PC-3 (cell line): Measurements from ENCODE around the gene HLA-DQA1. TPM values are rescaled to one million over a fixed set of nuclear protein-coding genes. Genes with fewer than 3 reads are reported as not detected.

ENCODE experiments used
- ATAC-seq: fragments of 200-7000 bp; cut with Tn5 transposase; 2 replicates; pipeline ENCODE4 v1.9.1; 2020; ENCODE audit warnings: mild to moderate bottlenecking, moderate library complexity
- BruUV-seq: library from RNA; stranded (reverse); fragments of 400-500 nt; replicated peaks from 2 replicates; lab custom pipeline; 2021; lab: Mats Ljungman, UMichigan
- CTCF ChIA-PET: fragments of 300-600 bp; sonication (Branson Sonifier 250); formaldehyde crosslinking; loops from one replicate; lab custom pipeline; 2022; ENCODE audit warnings: antibody characterized with exemption; lab: Charles Lee
- POLR2A ChIA-PET: fragments of 300-600 bp; sonication (Branson Sonifier 250); formaldehyde crosslinking; loops from one replicate; lab custom pipeline; 2022; ENCODE audit warnings: antibody characterized with exemption; ENCODE audit not compliant: unreplicated experiment; lab: Charles Lee
- DNase-seq: peaks from one replicate; pipeline ENCODE4 v3.0.0-alpha.2; 2015
- H2AFZ ChIP-seq: fragments of 300-600 bp; sonication (generic); 2 replicates; pipeline ENCODE4 v1.6.0; 2016; ENCODE audit warnings: antibody characterized with exemption, low read length
- H3F3A ChIP-seq: fragments of 300-600 bp; sonication (generic); one replicate; pipeline ENCODE4 v1.6.0; 2017; ENCODE audit warnings: antibody characterized with exemption, low read length, control low read depth, mild to moderate bottlenecking; ENCODE audit not compliant: unreplicated experiment
- H3K27ac ChIP-seq: fragments of 300-600 bp; sonication (generic); 2 replicates; pipeline ENCODE4 v1.5.1; 2016; ENCODE audit warnings: mild to moderate bottlenecking, low read length
- H3K27me3 ChIP-seq: fragments of 300-600 bp; sonication (generic); 2 replicates; pipeline ENCODE4 v1.6.1; 2016; ENCODE audit warnings: low read length, mixed read lengths
- H3K36me3 ChIP-seq: fragments of 300-600 bp; sonication (generic); 2 replicates; pipeline ENCODE4 v1.6.1; 2016; ENCODE audit warnings: low read depth, mixed run types, low read length, mixed read lengths
- H3K4me1 ChIP-seq: fragments of 300-600 bp; sonication (generic); 2 replicates; pipeline ENCODE4 v1.5.1; 2016; ENCODE audit warnings: low read length; ENCODE audit not compliant: insufficient read depth
- H3K4me2 ChIP-seq: fragments of 300-600 bp; sonication (generic); 2 replicates; pipeline ENCODE4 v1.6.0; 2016; ENCODE audit warnings: low read length
- H3K4me3 ChIP-seq: fragments of 300-600 bp; sonication (generic); 2 replicates; pipeline ENCODE4 v1.5.1; 2016; ENCODE audit warnings: mild to moderate bottlenecking, low read length, mixed read lengths
- H3K79me2 ChIP-seq: fragments of 300-600 bp; sonication (generic); 2 replicates; pipeline ENCODE4 v1.6.1; 2017; ENCODE audit warnings: low read length, mixed read lengths
- H3K9ac ChIP-seq: fragments of 300-600 bp; sonication (generic); 2 replicates; pipeline ENCODE4 v1.6.0; 2016; ENCODE audit warnings: mild to moderate bottlenecking, low read length
- H3K9me2 ChIP-seq: fragments of 300-600 bp; sonication (generic); replicated peaks from 2 replicates; pipeline ENCODE4 v1.6.1; 2016; ENCODE audit warnings: mixed run types, low read length, mixed read lengths
- H3K9me3 ChIP-seq: fragments of 300-600 bp; sonication (generic); 2 replicates; pipeline ENCODE4 v1.6.1; 2016; ENCODE audit warnings: low read length, mixed read lengths
- H4K20me1 ChIP-seq: fragments of 300-600 bp; sonication (generic); 2 replicates; pipeline ENCODE4 v1.6.1; 2016; ENCODE audit warnings: low read length, mixed read lengths
- EZH2 ChIP-seq: fragments of 300-600 bp; sonication (generic); IDR thresholded peaks from one replicate; pipeline ENCODE4 v1.6.1; 2017; ENCODE audit warnings: antibody characterized with exemption, mild to moderate bottlenecking, low read length; ENCODE audit not compliant: unreplicated experiment
- EZH2phosphoT487 ChIP-seq: fragments of 300-600 bp; sonication (generic); IDR thresholded peaks from 2 replicates; pipeline ENCODE4 v1.6.1; 2018; ENCODE audit warnings: mild to moderate bottlenecking, antibody characterized with exemption, low read length, borderline replicate concordance
- intact Hi-C: fragments of 100-400 bp; cut with micrococcal nuclease; formaldehyde crosslinking; loops from 2 replicates; pipeline ENCODE4 v1.9.0; 2023
- total RNA-seq: library from RNA; depleted of rRNA; stranded (reverse); fragments of >200 nt; gene quantifications from 2 replicates; pipeline ENCODE4 v1.2.3, GENCODE V29; 2014
- TF ChIP-seq, protein P1 (sequence below): fragments of 300-600 bp; sonication (generic); conservative IDR thresholded peaks from 2 replicates; pipeline ENCODE4 v1.5.1; 2017; ENCODE audit warnings: antibody characterized with exemption, low read depth, mild to moderate bottlenecking, low read length

HLA-DQA1 gene
- total RNA-seq, 1 experiment from 2014 or later: not detected

DNA sequence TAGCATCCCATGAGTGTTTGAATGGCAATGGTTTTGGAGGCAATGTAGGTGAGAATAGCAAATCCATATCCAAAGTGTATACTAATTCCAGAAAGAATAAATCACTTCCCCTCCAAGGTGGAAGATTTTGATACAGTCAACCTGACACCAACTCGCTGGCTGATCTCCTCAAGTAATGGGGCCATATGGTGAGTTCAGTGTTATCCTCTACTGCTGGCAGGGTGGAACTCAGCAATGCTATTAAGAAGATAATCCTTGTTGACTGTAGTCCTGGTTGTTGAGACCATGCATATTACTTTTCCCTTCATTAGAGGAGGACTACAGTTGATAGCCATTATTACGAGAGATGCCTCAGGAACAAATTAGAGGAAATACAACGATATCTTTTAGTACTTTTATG is 47.0 kb downstream of the HLA-DQA1 start:
- CTCF ChIA-PET: no interaction called here
- TF ChIP-seq EZH2 (no peak), EZH2phosphoT487 (no peak)
- TF ChIP-seq, protein P1, sequence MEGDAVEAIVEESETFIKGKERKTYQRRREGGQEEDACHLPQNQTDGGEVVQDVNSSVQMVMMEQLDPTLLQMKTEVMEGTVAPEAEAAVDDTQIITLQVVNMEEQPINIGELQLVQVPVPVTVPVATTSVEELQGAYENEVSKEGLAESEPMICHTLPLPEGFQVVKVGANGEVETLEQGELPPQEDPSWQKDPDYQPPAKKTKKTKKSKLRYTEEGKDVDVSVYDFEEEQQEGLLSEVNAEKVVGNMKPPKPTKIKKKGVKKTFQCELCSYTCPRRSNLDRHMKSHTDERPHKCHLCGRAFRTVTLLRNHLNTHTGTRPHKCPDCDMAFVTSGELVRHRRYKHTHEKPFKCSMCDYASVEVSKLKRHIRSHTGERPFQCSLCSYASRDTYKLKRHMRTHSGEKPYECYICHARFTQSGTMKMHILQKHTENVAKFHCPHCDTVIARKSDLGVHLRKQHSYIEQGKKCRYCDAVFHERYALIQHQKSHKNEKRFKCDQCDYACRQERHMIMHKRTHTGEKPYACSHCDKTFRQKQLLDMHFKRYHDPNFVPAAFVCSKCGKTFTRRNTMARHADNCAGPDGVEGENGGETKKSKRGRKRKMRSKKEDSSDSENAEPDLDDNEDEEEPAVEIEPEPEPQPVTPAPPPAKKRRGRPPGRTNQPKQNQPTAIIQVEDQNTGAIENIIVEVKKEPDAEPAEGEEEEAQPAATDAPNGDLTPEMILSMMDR: no peak
- POLR2A ChIA-PET: no interaction called here
- Histone ChIP-seq H3K9me2 (no peaks in the 10 kb centered on the region), H2AFZ (no peak overlapping the region), H3K27me3 (peaks cover 57% of the 10 kb centered on the region), H3K36me3 (no peaks in the 10 kb centered on the region), H3K79me2 (no peaks in the 10 kb centered on the region), H3F3A (no peaks in the 10 kb centered on the region), H4K20me1 (no peaks in the 10 kb centered on the region), H3K9ac (no peak overlapping the region), H3K9me3 (no peaks in the 10 kb centered on the region), H3K27ac (no peak overlapping the region), H3K4me3 (no peak overlapping the region), H3K4me2 (no peak overlapping the region), H3K4me1 (no peaks in the 10 kb centered on the region)
- ATAC-seq: no peak
- no peak for DNase-seq
- intact Hi-C loops: no loop called here
- no TSS peak for BruUV-seq

GRCh38 chr6:32685603-32686002 is 48.4 kb downstream of the HLA-DQA1 start:
- CTCF ChIA-PET: no interaction called here
- Histone ChIP-seq H3K4me2 (no peak overlapping the region), H3K4me3 (no peak overlapping the region), H3K79me2 (no peaks in the 10 kb centered on the region), H4K20me1 (no peaks in the 10 kb centered on the region), H3F3A (no peaks in the 10 kb centered on the region), H3K4me1 (no peaks in the 10 kb centered on the region), H3K27me3 (peaks cover 68% of the 10 kb centered on the region), H3K9me2 (no peaks in the 10 kb centered on the region), H3K36me3 (no peaks in the 10 kb centered on the region), H3K9me3 (no peaks in the 10 kb centered on the region), H3K9ac (no peak overlapping the region), H3K27ac (no peak overlapping the region), H2AFZ (no peak overlapping the region)
- TF ChIP-seq EZH2 (no peak), EZH2phosphoT487 (no peak)
- TF ChIP-seq, protein P1: no peak
- intact Hi-C loops: no loop called here
- POLR2A ChIA-PET: no interaction called here
- ATAC-seq: no peak
- BruUV-seq: no TSS peak
- DNase-seq: no peak

GRCh38 chr6:32689531-32690501 is 52.6 kb downstream of the HLA-DQA1 start:
- no peaks in the 10 kb centered on the region; the same call in 1 of the 2 replicates for H3K36me3 ChIP-seq
- no peak overlapping the region for H3K4me3 ChIP-seq
- ChIA-PET POLR2A (no interaction called here), CTCF (no interaction called here)
- H3K4me2 ChIP-seq: no peak overlapping the region
- no peaks in the 10 kb centered on the region for H4K20me1 ChIP-seq
- TF ChIP-seq EZH2: no peak
- TF ChIP-seq, protein P1: no peak
- no peak for TF ChIP-seq EZH2phosphoT487
- H3K27me3 ChIP-seq: peaks cover 43% of the 10 kb centered on the region
- H2AFZ ChIP-seq: no peak overlapping the region
- intact Hi-C loops: no loop called here
- H3K9me3 ChIP-seq: no peaks in the 10 kb centered on the region
- ATAC-seq (no peak), DNase-seq (no peak)
- no peaks in the 10 kb centered on the region for H3K4me1 ChIP-seq
- no peaks in the 10 kb centered on the region for H3F3A ChIP-seq
- H3K9ac ChIP-seq: no peak overlapping the region
- H3K79me2 ChIP-seq: no peaks in the 10 kb centered on the region
- no peaks in the 10 kb centered on the region for H3K9me2 ChIP-seq
- no peak overlapping the region for H3K27ac ChIP-seq
- no TSS peak for BruUV-seq
